HUES48 (cell line): Measurements from ENCODE around the gene SMARCB1.

Experiments
- H3K27ac ChIP-seq: one replicate; pipeline ENCODE4 v1.7.0; 2013; ENCODE audit warnings: low read depth, low read length, inconsistent platforms
- H3K27me3 ChIP-seq: 2 replicates; pipeline ENCODE4 v1.6.1; 2013; ENCODE audit warnings: mild to moderate bottlenecking, low read length; ENCODE audit not compliant: control insufficient read depth, insufficient read depth
- H3K36me3 ChIP-seq: 2 replicates; pipeline ENCODE4 v1.6.1; 2013; ENCODE audit warnings: low read length; ENCODE audit not compliant: control insufficient read depth, insufficient read depth
- H3K4me1 ChIP-seq: 2 replicates; pipeline ENCODE4 v1.6.1; 2013; ENCODE audit warnings: mild to moderate bottlenecking, low read length; ENCODE audit not compliant: control insufficient read depth, insufficient read depth
- H3K4me3 ChIP-seq: 2 replicates; pipeline ENCODE4 v1.5.1; 2013; ENCODE audit warnings: mild to moderate bottlenecking, low read depth, low read length
- H3K9ac ChIP-seq: 2 replicates; pipeline ENCODE4 v1.6.1; 2013; ENCODE audit warnings: mild to moderate bottlenecking, low read depth, low read length, moderate library complexity
- H3K9me3 ChIP-seq: 2 replicates; pipeline ENCODE4 v1.6.1; 2013; ENCODE audit warnings: low read length; ENCODE audit not compliant: control insufficient read depth, insufficient read depth

Gene SMARCB1

GRCh38 chr22:23806837-23807236, 20.1 kb downstream of the SMARCB1 start:
- Histone ChIP-seq H3K27me3 (no peaks in the 10 kb centered on the region), H3K36me3 (peaks cover 68% of the 10 kb centered on the region), H3K4me1 (no peaks in the 10 kb centered on the region), H3K27ac (no peak overlapping the region), H3K9ac (no peak overlapping the region), H3K9me3 (no peaks in the 10 kb centered on the region), H3K4me3 (no peak overlapping the region)

- no peaks in the 10 kb centered on the region for H3K27me3 ChIP-seq
- H3K9me3 ChIP-seq, result no peaks in the 10 kb centered on the region
- H3K27ac ChIP-seq, result no peak overlapping the region
- H3K9ac ChIP-seq, result no peak overlapping the region
- H3K4me1 ChIP-seq, result no peaks in the 10 kb centered on the region
- H3K36me3 ChIP-seq, result peaks cover 49% of the 10 kb centered on the region
- H3K4me3 ChIP-seq, result no peak overlapping the region
These were observed 25.6 kb downstream of the SMARCB1 start for GRCh38 chr22:23812378-23812777.

GRCh38 chr22:23815541-23816155, 28.9 kb downstream of the SMARCB1 start:
- peaks cover 66% of the 10 kb centered on the region for H3K36me3 ChIP-seq
- no peaks in the 10 kb centered on the region for H3K27me3 ChIP-seq
- H3K4me3 ChIP-seq, result no peak overlapping the region
- no peaks in the 10 kb centered on the region for H3K4me1 ChIP-seq
- no peak overlapping the region for H3K9ac ChIP-seq
- no peaks in the 10 kb centered on the region for H3K9me3 ChIP-seq
- no peak overlapping the region for H3K27ac ChIP-seq

GRCh38 chr22:23816156-23816976, 29.6 kb downstream of the SMARCB1 start:
- no peaks in the 10 kb centered on the region for H3K4me1 ChIP-seq
- no peaks in the 10 kb centered on the region for H3K27me3 ChIP-seq
- no peaks in the 10 kb centered on the region for H3K9me3 ChIP-seq
- no peak overlapping the region for H3K9ac ChIP-seq
- H3K27ac ChIP-seq, result no peak overlapping the region
- H3K4me3 ChIP-seq, result no peak overlapping the region
- H3K36me3 ChIP-seq, result peaks cover 66% of the 10 kb centered on the region

- H3K27ac ChIP-seq, result no peak overlapping the region
- peaks cover 64% of the 10 kb centered on the region for H3K36me3 ChIP-seq
- H3K9ac ChIP-seq, result no peak overlapping the region
- H3K27me3 ChIP-seq, result no peaks in the 10 kb centered on the region
- H3K4me1 ChIP-seq, result no peaks in the 10 kb centered on the region
- H3K4me3 ChIP-seq, result no peak overlapping the region
- no peaks in the 10 kb centered on the region for H3K9me3 ChIP-seq
These were observed 30.4 kb downstream of the SMARCB1 start for GRCh38 chr22:23817146-23817545.

- Histone ChIP-seq H3K36me3 (peaks cover 77% of the 10 kb centered on the region), H3K27ac (no peak overlapping the region), H3K4me3 (no peak overlapping the region), H3K4me1 (no peaks in the 10 kb centered on the region), H3K9me3 (no peaks in the 10 kb centered on the region), H3K27me3 (no peaks in the 10 kb centered on the region), H3K9ac (no peak overlapping the region)
These were observed 31.8 kb downstream of the SMARCB1 start for GRCh38 chr22:23818541-23818940.

GRCh38 chr22:23820748-23821211, 34.0 kb downstream of the SMARCB1 start:
- H3K4me1 ChIP-seq, result no peaks in the 10 kb centered on the region
- peaks cover 87% of the 10 kb centered on the region for H3K36me3 ChIP-seq
- H3K4me3 ChIP-seq, result no peak overlapping the region
- H3K9ac ChIP-seq, result no peak overlapping the region
- no peak overlapping the region for H3K27ac ChIP-seq
- no peaks in the 10 kb centered on the region for H3K27me3 ChIP-seq
- H3K9me3 ChIP-seq, result no peaks in the 10 kb centered on the region

GRCh38 chr22:23822101-23822671, 35.4 kb downstream of the SMARCB1 start:
- Histone ChIP-seq H3K4me3 (no peak overlapping the region), H3K4me1 (no peaks in the 10 kb centered on the region), H3K27me3 (no peaks in the 10 kb centered on the region), H3K27ac (no peak overlapping the region), H3K9ac (no peak overlapping the region), H3K36me3 (peaks cover 85% of the 10 kb centered on the region), H3K9me3 (no peaks in the 10 kb centered on the region)

GRCh38 chr22:23823331-23823791, 36.6 kb downstream of the SMARCB1 start:
- Histone ChIP-seq H3K9ac (no peak overlapping the region), H3K36me3 (peaks cover 84% of the 10 kb centered on the region), H3K27ac (no peak overlapping the region), H3K4me1 (no peaks in the 10 kb centered on the region), H3K27me3 (no peaks in the 10 kb centered on the region), H3K9me3 (no peaks in the 10 kb centered on the region), H3K4me3 (no peak overlapping the region)

- no peaks in the 10 kb centered on the region for H3K9me3 ChIP-seq
- H3K27me3 ChIP-seq, result no peaks in the 10 kb centered on the region
- no peak overlapping the region for H3K27ac ChIP-seq
- H3K9ac ChIP-seq, result no peak overlapping the region
- no peak overlapping the region for H3K4me3 ChIP-seq
- H3K4me1 ChIP-seq, result no peaks in the 10 kb centered on the region
- peaks cover 83% of the 10 kb centered on the region for H3K36me3 ChIP-seq
These were observed 37.9 kb downstream of the SMARCB1 start for GRCh38 chr22:23824476-23825245.
